ENCODE results near the gene SNAP47.
A peak's percentile ranks its signal among the peaks of the same experiment; 100 is the strongest.

The SNAP47 gene

DNA sequence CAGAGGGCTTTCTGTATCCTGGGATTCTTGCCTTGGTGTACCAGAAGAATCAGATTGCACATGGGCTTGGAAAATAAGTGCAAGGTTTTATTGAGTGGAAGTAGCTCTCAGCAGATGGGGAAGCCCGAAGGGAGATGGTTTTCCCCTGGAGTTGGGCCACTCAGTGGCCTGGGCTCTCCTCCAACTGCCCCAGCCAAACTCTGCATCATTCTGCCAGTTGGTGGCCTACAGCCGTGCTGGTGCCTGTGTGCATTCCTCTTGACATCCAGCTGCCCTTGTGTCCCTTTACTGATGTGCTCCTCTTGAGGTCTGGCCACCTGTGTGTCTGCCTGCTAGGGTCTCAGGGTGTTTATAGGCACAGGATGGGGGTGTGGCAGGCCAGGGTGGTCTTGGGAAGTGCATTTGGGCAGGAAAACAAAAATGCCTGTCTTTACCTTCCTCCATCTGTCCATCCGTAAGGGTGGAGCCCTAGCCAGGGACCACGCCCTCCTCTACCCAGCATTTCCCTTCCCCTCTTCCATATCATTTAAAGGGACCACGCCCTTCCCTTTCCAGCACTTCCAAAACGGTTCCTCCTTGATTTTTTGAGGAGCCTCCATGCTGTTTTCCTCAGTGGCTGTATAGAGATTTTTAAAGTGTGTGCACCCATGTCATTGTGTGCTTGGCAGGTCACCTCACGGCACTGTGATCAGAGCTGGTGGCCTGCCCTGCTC, 18.9 kb downstream of the SNAP47 start:
- peak; percentile 36 to 57 (median 36) for DNase-seq

- DNase-seq = no peak
These were observed 19.7 kb downstream of the SNAP47 start for GRCh38 chr1:227754958-227755357.

DNA sequence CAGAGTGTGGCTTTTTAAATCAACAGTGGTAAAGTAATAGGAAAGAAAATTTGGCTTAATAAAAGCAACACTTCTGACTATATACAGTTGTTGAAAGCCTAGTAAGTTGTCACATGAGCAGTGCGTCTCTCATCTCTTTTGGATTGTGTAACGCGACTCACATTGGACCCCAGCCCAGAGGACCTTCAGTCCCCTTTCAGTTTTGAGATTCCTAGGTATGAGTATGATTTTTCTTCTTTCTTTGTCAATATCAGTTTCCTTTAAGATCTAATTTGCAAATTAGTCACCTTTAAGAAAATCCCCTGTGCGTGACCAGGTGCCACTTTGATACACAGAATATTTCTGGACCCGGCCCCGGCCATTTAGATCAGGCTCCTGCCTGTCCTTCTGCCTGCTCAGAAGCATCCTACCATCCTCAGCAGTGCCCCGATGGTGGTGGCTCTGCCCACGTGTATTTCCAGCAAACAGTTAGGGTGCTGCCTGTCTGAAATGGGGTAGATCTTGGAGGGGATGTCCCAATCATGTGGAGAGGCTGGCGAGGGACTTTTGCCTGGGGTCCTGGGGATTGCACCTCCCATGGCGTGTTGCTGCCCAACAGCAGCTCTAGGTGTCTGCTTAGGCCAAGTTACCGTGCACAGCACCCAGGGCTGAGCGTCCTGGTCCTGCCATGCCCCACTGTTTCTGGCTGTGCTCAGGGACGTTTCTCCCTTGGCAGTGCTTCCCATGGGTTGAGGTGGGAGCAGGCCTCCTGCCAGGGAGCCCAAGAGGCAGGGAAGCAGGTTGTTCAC, 21.1 kb downstream of the SNAP47 start:
- DNase-seq = no peak

GRCh38 chr1:227757781-227758180, 22.5 kb downstream of the SNAP47 start:
- DNase-seq = no peak

DNA sequence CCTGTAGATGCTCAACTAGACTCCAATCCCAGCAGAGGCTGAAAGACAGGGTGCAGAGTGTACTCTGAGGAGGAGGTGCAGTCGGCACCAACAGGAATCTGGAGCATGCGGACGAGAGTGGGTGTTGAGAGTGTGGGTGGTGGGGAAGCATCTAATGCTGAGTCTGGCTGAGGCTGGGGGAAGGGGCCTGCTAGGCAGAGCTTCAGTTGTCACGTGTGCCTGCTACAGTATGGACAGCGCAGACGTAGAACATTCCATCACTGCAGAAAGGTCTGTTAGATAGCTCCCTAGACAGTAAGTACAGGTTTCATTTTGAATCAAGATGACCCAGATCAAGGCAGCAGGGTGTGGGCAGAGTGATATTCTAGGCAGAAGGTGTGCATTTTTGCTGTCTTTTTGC, 23.1 kb downstream of the SNAP47 start:
- peak in 1 of 3 donors; percentile 2 for DNase-seq

GRCh38 chr1:227759341-227760300, 24.4 kb downstream of the SNAP47 start:
- no peak for DNase-seq

- no peak for DNase-seq
These were observed 25.1 kb downstream of the SNAP47 start for GRCh38 chr1:227760377-227760776.

GRCh38 chr1:227761621-227762230, 26.5 kb downstream of the SNAP47 start:
- no peak for DNase-seq

DNA sequence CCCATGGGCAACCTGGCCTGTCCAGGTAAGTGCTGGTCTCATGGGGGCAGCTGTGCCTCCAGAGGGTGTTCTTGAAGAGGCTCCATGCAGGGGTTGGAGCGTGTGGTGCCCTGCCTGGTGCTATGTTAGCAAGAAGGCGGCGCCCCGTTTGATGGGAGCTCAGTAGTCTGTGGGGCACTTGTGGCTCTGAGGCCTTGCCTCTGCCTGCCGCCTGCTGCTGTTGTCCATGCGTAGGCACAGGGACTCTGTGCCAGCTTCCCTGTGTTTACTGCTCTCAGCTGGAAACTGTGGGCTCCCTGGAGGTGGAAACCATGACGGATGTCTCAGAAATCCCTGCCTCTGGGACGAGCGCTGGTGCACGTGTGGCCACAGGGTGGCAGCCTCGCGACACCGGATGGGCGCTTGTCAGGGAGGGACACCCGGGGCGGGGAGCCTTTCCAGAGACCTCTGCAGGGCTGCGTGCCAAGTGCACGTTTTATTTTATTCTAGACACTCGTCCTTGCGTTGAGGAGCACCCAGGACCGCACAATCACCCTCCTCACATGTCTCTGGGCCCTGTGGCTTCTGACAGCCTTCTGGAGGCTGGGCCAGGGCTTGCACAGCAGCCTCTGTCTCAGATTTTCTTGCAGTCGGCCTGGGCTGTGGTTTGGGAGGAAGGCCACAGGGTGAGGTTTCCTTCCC, 27.1 kb downstream of the SNAP47 start:
- DNase-seq = peak; percentile 77 to 89 (median 78)

GRCh38 chr1:227763246-227764018, 28.2 kb downstream of the SNAP47 start:
- no peak for DNase-seq

DNA sequence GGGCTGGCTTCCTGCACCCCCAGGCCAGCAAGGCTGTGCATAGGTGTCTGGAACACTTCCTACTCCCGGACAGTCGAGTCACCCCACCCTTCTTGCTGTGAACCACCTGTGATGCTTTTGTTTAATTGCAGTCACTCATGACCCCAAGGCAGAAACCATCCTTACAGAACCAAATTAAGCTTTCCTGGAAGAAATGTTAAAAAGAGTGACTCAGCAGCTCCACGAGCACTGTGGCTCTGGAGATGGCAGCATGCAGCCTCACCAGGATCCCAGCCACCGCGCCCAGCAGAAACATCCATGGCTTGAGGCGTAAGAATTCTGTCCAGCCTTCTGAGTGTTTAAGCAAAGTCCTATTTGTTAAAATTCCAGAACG, 28.8 kb downstream of the SNAP47 start:
- DNase-seq = no peak

DNA sequence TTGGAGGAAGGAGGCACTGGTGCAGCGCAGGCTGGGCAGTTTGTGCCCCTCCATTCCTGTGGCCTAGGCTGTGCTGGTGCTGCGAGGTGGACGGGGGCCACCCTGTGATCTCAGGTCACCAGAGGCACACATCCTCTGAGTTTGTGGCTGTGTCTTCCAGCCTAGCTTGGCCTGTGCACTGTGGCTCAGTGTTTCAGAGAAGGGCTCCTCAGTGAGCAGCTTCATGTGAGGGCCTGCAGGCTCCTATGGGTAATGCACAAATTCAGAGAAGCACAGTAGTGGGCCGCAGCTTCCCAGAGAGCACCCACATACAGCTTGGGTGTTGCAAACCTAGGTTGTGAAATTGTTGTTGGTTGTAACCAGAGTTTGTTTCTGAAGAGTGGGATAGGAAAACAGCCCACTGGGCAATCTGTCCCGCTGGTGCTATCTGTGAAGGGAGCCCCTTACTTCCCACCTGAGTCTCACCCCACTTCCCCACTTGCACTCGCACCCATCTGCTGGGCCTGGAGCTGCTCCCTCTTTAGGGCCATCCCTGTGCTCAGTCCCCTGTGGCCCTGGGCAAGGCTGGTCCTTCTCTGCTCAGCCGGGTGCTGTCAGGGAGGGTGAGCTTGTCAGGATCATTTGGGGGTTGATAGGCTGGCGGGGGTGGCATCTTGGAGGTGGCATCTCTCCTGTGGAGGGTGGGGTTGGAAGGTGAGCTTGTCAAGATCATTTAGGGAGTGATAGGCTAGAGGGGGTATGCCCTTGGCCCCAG, 30.2 kb downstream of the SNAP47 start:
- peak in 1 of 3 donors; percentile 16 for DNase-seq

GRCh38 chr1:227766015-227766634, 30.9 kb downstream of the SNAP47 start:
- DNase-seq = peak in 2 of 3 donors; percentile 7 to 24

- DNase-seq = no peak
These were observed 31.5 kb downstream of the SNAP47 start for GRCh38 chr1:227766653-227767277.

DNA sequence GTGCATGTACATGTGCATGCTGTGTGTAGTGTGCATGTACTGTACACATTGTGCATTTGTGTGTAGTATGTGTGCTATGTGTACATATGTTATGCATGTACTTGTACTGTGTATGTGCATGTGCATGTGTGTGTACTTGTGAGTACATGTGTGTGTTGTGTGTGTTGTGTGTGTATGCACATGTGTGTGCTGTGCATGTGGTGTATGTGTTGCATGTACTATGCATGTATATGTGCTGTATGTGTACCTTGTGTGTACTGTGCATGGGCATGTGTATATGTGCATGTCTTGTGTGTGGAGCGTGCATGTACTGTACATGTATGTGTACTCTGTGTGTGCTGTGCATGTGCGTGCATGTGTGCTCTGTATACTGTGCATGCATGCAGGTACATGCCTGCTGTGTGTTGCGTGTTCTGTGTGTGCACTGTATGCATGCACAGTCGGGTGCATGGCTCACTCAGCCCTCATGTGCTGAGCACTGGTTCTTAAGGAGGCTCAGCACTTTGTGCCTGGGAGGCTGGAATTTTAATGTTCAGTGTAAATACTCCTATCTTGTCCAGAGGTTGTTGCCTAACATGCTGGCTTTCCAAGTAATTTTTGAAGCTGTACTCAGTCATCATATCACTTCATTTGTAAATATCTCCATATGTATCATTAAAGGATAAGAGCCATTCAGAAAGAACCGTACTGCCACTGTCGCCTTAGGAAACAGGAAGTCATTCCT, 32.3 kb downstream of the SNAP47 start:
- no peak for DNase-seq

DNA sequence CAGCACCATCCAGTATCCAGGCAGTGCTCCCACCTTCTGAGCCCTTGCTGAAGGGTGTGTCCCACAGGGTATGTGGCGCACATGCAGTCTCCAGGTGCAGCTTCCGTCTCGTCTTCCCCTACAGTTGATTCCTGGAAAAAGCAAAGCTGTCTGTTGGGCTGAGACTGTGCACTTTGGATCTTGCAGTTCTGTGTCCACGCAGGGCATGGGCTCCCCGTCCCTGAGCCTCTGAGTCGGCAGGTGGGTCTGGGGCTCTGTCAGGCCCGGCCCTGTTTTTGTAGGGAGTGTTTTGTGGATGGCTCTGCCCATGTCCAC, 32.8 kb downstream of the SNAP47 start:
- DNase-seq = no peak

DNA sequence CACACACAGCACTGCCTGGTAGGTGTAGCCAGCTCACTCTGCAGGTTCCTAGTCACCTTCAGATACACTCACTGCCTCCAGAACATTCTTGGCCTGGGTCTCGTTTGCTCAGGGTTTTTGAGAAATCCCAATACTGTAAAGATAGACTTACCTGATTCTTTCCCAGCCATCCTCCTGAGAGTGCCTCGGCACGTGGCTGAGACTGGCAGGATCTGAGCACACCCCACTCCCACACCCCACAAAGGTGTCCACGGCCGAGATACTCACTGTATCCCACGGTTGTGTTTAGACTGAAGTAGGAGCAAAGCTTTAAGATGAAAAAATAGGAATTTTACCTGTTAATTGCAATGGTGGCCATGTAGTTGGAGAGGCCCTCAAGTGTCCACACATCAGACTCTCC, 33.4 kb downstream of the SNAP47 start:
- no peak for DNase-seq

- no peak for DNase-seq
These were observed 34.1 kb downstream of the SNAP47 start for GRCh38 chr1:227769047-227769935.
